ENCODE measurements around the gene PTGER1.
A peak's percentile ranks its signal among the peaks of the same experiment; 100 is the strongest.

DNA sequence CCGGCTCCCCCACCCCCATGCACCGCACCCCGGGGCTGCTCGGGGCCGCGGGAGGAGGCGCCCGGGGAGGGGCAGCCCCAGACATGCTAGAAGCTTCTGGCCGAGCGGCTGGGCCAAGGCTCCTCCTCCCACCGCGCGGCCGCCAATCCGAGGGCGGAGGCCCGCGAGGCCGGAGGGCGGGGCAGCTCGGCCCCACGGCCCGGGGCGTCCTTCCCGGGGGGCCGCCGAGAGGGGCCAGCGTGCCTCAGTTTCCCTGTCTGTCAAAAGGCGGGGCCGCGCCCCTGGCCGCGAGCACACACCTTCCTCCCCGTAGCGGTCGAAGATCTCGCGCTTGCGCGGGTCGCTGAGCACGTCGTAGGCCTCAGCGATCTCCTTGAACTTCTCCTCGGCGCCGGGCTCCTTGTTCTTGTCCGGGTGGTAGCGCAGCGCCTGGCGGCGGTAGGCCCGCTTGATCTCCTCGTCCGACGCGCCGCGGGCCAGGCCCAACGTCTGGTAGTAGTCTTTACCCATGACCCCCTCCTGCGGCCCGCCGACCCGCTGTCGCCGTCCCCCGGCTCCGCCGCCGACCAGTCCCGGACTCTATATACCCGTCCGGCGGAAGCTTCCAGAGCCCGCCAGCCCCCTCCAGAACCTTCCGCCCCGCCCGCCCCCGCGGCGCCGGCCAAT, 42.8 kb upstream of the PTGER1 start, which contains the start of gene DNAJB1:
- TF ChIP-seq YY1 (IDR thresholded peaks at IDR 0.05) (peak; percentile 73), SP1 (IDR thresholded peaks at IDR 0.05) (no peak), HNF4A (conservative IDR thresholded peaks at IDR 0.05) (no peak), TAF1 (conservative IDR thresholded peaks at IDR 0.05) (peak; percentile 67)
- TF ChIP-seq, protein P1, sequence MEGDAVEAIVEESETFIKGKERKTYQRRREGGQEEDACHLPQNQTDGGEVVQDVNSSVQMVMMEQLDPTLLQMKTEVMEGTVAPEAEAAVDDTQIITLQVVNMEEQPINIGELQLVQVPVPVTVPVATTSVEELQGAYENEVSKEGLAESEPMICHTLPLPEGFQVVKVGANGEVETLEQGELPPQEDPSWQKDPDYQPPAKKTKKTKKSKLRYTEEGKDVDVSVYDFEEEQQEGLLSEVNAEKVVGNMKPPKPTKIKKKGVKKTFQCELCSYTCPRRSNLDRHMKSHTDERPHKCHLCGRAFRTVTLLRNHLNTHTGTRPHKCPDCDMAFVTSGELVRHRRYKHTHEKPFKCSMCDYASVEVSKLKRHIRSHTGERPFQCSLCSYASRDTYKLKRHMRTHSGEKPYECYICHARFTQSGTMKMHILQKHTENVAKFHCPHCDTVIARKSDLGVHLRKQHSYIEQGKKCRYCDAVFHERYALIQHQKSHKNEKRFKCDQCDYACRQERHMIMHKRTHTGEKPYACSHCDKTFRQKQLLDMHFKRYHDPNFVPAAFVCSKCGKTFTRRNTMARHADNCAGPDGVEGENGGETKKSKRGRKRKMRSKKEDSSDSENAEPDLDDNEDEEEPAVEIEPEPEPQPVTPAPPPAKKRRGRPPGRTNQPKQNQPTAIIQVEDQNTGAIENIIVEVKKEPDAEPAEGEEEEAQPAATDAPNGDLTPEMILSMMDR (IDR thresholded peaks at IDR 0.05; ENCODE audit: low read depth, low read length, missing input control): no peak
- TF ChIP-seq, protein P2, sequence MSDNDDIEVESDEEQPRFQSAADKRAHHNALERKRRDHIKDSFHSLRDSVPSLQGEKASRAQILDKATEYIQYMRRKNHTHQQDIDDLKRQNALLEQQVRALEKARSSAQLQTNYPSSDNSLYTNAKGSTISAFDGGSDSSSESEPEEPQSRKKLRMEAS (IDR thresholded peaks at IDR 0.05): no peak
- TF ChIP-seq, protein P3, sequence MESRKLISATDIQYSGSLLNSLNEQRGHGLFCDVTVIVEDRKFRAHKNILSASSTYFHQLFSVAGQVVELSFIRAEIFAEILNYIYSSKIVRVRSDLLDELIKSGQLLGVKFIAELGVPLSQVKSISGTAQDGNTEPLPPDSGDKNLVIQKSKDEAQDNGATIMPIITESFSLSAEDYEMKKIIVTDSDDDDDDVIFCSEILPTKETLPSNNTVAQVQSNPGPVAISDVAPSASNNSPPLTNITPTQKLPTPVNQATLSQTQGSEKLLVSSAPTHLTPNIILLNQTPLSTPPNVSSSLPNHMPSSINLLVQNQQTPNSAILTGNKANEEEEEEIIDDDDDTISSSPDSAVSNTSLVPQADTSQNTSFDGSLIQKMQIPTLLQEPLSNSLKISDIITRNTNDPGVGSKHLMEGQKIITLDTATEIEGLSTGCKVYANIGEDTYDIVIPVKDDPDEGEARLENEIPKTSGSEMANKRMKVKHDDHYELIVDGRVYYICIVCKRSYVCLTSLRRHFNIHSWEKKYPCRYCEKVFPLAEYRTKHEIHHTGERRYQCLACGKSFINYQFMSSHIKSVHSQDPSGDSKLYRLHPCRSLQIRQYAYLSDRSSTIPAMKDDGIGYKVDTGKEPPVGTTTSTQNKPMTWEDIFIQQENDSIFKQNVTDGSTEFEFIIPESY (IDR thresholded peaks at IDR 0.05): no peak

Measured in liver (tissue), 3 donors.